ENCODE results near the gene ADGRB3.

GRCh38 chr6:68597642-68598041 lies 37.4 kb upstream of the ADGRB3 start:
- no peak for TF ChIP-seq CTCF (IDR thresholded peaks at IDR 0.05)
- TF ChIP-seq POLR2AphosphoS5 (IDR thresholded peaks at IDR 0.05), result no peak
- TF ChIP-seq POLR2A (IDR thresholded peaks at IDR 0.05), result no peak

Data from upper lobe of left lung (tissue), 4 donors.